K562 (cell line): ENCODE results near the gene SMIM3. TPM values are rescaled to one million over a fixed set of nuclear protein-coding genes. Genes with fewer than 3 reads are reported as not detected.

Source experiments
- AFF4 ChIP-seq: sonication (generic); formaldehyde crosslinking; IDR thresholded peaks from 2 replicates; pipeline ENCODE4 v1.8.0; 2023; ENCODE audit warnings: mild to moderate bottlenecking, missing genetic modification reagents
- BACH1 ChIP-seq: fragments of 200-800 bp; sonication (Bioruptor generic); IDR thresholded peaks from 2 replicates; pipeline ENCODE4 v1.6.1; 2016; ENCODE audit warnings: missing genetic modification characterization, missing compliant biosample characterization
- BDP1 ChIP-seq: IDR thresholded peaks from 3 replicates; pipeline ENCODE4 v1.6.1; 2011; ENCODE audit not compliant: insufficient read length, insufficient read depth
- ESRRB ChIP-seq: fragments of 250-450 bp; sonication (Bioruptor Pico); IDR thresholded peaks from 2 replicates; pipeline ENCODE4 v1.5.0; 2020; ENCODE audit warnings: mild to moderate bottlenecking, moderate library complexity, borderline replicate concordance
- ETS2 ChIP-seq: IDR thresholded peaks from 2 replicates; pipeline ENCODE4 v1.6.1; 2016; ENCODE audit warnings: borderline replicate concordance, missing genetic modification characterization, mild to moderate bottlenecking, moderate library complexity, missing compliant biosample characterization; ENCODE audit not compliant: poor library complexity, severe bottlenecking
- GABPB2 ChIP-seq: fragments of 250-450 bp; sonication (Bioruptor Pico); conservative IDR thresholded peaks from 2 replicates; pipeline ENCODE4 v1.5.1; 2021; ENCODE audit warnings: mild to moderate bottlenecking
- JUND ChIP-seq, 2 experiments: IDR thresholded peaks; 2 replicates in 1 of 2; 3 replicates in 1 of 2; pipeline ENCODE4 v1.6.1; 2011; ENCODE audit warnings: borderline replicate concordance in 2 of 2, low read depth in 2 of 2, low read length in 2 of 2, improper control_type of control experiment in 1 of 2, missing biosample characterization in 1 of 2, missing genetic modification characterization in 1 of 2, missing genetic modification reagents in 1 of 2
- MAFF ChIP-seq: IDR thresholded peaks from 2 replicates; pipeline ENCODE4 v1.6.1; 2012; ENCODE audit warnings: low read length, improper control_type of control experiment
- MCM3 ChIP-seq: fragments of 450-650 bp; IDR thresholded peaks from 2 replicates; pipeline ENCODE4 v1.6.1; 2016
- MEF2A ChIP-seq: IDR thresholded peaks from 2 replicates; pipeline ENCODE4 v1.6.1; 2011; ENCODE audit warnings: low read depth, mild to moderate bottlenecking, low read length, moderate library complexity; ENCODE audit not compliant: control insufficient read depth
- MITF ChIP-seq: IDR thresholded peaks from 2 replicates; pipeline ENCODE4 v1.6.1; 2014; ENCODE audit warnings: antibody characterized with exemption
- NCOA1 ChIP-seq: fragments of 450-650 bp; IDR thresholded peaks from 2 replicates; pipeline ENCODE4 v1.6.1; 2016; ENCODE audit warnings: low read depth
- SMARCC2 ChIP-seq: fragments of 450-650 bp; IDR thresholded peaks from 2 replicates; pipeline ENCODE4 v1.6.1; 2017; ENCODE audit warnings: antibody characterized with exemption, moderate library complexity, mild to moderate bottlenecking, low read depth
- SREBF1 ChIP-seq: fragments of 150-350 bp; IDR thresholded peaks from 2 replicates; pipeline ENCODE4 v1.6.1; 2014; ENCODE audit warnings: antibody characterized with exemption, low read depth, low read length, borderline replicate concordance
- TAF9B ChIP-seq: fragments of 450-650 bp; IDR thresholded peaks from 2 replicates; pipeline ENCODE4 v1.6.1; 2018; ENCODE audit warnings: mild to moderate bottlenecking; ENCODE audit not compliant: partially characterized antibody
- TAL1 ChIP-seq: fragments of 450-650 bp; IDR thresholded peaks from 2 replicates; pipeline ENCODE4 v1.6.1; 2016; ENCODE audit warnings: mild to moderate bottlenecking
- TFAP4 ChIP-seq: sonication (generic); formaldehyde crosslinking; IDR thresholded peaks from 2 replicates; pipeline ENCODE4 v1.8.0; 2022; ENCODE audit warnings: missing genetic modification reagents, mild to moderate bottlenecking, moderate library complexity, borderline replicate concordance
- ZC3H8 ChIP-seq: fragments of 450-650 bp; IDR thresholded peaks from 2 replicates; pipeline ENCODE4 v1.6.1; 2017
- ZNF324 ChIP-seq: fragments of 250-450 bp; sonication (Bioruptor Pico); IDR thresholded peaks from 2 replicates; pipeline ENCODE4 v1.4.0; 2020; ENCODE audit warnings: mild to moderate bottlenecking
- ZNF408 ChIP-seq: fragments of 250-450 bp; sonication (Bioruptor Pico); IDR thresholded peaks from 2 replicates; pipeline ENCODE4 v1.4.0; 2020; ENCODE audit warnings: low read depth, mild to moderate bottlenecking, moderate library complexity
- ZNF764 ChIP-seq: fragments of 250-450 bp; sonication (Bioruptor Pico); IDR thresholded peaks from 2 replicates; pipeline ENCODE4 v1.4.0; 2020; ENCODE audit warnings: low read depth, mild to moderate bottlenecking, moderate library complexity
- polyA plus RNA-seq, 8 experiments: library from polyadenylated mRNA; depleted of rRNA in 4 of 8; stranded (reverse) in 5 of 8; unstranded in 3 of 8; fragments of >200 nt; fragmentation: Nextera tagmentation in 2 of 8; fragmentation: Illumina TruSeq in 1 of 8; extraction: Ambion mirVana in 2 of 8; extraction: Trizol in 1 of 8; gene quantifications; 2 replicates each; pipeline versions ENCODE4 v1.2.1 to v1.2.3, GENCODE V29; 2011 to 2014; ENCODE audit warnings: inconsistent platforms in 1 of 8, missing spikeins in 1 of 8
- total RNA-seq, 7 experiments: library from RNA; depleted of rRNA in 6 of 7; stranded (reverse); fragments of >200 nt in 6 of 7; fragmentation: Illumina TruSeq in 2 of 7; extraction: Trizol in 2 of 7; gene quantifications; 2 replicates each; pipeline versions ENCODE4 v1.2.1 to v1.2.3, GENCODE V29; 2011 to 2021; ENCODE audit warnings: low replicate concordance in 1 of 7
- TF ChIP-seq, protein P1 (sequence below): fragments of 250-450 bp; sonication (Bioruptor Pico); IDR thresholded peaks from 2 replicates; pipeline ENCODE4 v1.4.0; 2020; ENCODE audit warnings: mild to moderate bottlenecking

Gene SMIM3
- total and polyA plus RNA-seq, 9 of the 15 experiments (the other 6 are each of a cell fraction or from before 2014, with no cell fraction given) = 4.1 to 27.7 (median 13.6) TPM

- no peak for TF ChIP-seq TFAP4 (CRISPR knock-in tag)
- TF ChIP-seq BDP1 = no peak
- TF ChIP-seq BACH1 (tag) = no peak
- no peak for TF ChIP-seq ESRRB (CRISPR knock-in tag)
- no peak for TF ChIP-seq MITF
- no peak for TF ChIP-seq ETS2 (tag)
- TF ChIP-seq TAL1 = no peak
- no peak for TF ChIP-seq ZNF324
- TF ChIP-seq SMARCC2 = no peak
- TF ChIP-seq MAFF = peak; percentile 61; the same call in 1 of the 2 replicates
- no peak for TF ChIP-seq MEF2A
- no peak for TF ChIP-seq GABPB2 (CRISPR knock-in tag)
- TF ChIP-seq ZNF408 (CRISPR knock-in tag) = no peak
- no peak for TF ChIP-seq TAF9B
- TF ChIP-seq MCM3 = no peak
- TF ChIP-seq AFF4 (CRISPR knock-in tag) = no peak
- no peak for TF ChIP-seq ZC3H8
- TF ChIP-seq JUND (IDR thresholded peaks at IDR 0.05; ENCODE audit: borderline replicate concordance, low read depth, low read length) = no peak
- TF ChIP-seq JUND (tag; IDR thresholded peaks at IDR 0.05; ENCODE audit: borderline replicate concordance, low read depth, low read length) = no peak
- TF ChIP-seq, protein P1, sequence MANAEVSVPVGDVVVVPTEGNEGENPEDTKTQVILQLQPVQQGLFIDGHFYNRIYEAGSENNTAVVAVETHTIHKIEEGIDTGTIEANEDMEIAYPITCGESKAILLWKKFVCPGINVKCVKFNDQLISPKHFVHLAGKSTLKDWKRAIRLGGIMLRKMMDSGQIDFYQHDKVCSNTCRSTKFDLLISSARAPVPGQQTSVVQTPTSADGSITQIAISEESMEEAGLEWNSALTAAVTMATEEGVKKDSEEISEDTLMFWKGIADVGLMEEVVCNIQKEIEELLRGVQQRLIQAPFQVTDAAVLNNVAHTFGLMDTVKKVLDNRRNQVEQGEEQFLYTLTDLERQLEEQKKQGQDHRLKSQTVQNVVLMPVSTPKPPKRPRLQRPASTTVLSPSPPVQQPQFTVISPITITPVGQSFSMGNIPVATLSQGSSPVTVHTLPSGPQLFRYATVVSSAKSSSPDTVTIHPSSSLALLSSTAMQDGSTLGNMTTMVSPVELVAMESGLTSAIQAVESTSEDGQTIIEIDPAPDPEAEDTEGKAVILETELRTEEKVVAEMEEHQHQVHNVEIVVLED (CRISPR knock-in tag) = no peak
- TF ChIP-seq ZNF764 (CRISPR knock-in tag) = no peak
- TF ChIP-seq SREBF1 = no peak
- no peak for TF ChIP-seq NCOA1
These were observed 21.4 kb upstream of the SMIM3 start (continued) for GRCh38 chr5:150757087-150757649.
